G401 (cell line): ENCODE measurements around the gene AHSG. TPM values are rescaled to one million over a fixed set of nuclear protein-coding genes. Genes with fewer than 3 reads are reported as not detected.

Experiments
- DNase-seq: peaks from one replicate; pipeline ENCODE4 v3.0.0-alpha.2; 2015; ENCODE audit warnings: low spot score
- in situ Hi-C: cut with HindIII; loops from 2 replicates; pipeline ENCODE4 v1.10.0; 2016; ENCODE audit warnings: low sequenced_read_pairs, mixed read lengths
- total RNA-seq: library from RNA; depleted of rRNA; stranded (reverse); fragments of >200 nt; shearing (Covaris generic); gene quantifications from 2 replicates; pipeline ENCODE4 v1.2.3, GENCODE V29; 2014; rRNA removed

Gene AHSG
- total RNA-seq, 1 experiment from 2014 or later, result not detected

DNA sequence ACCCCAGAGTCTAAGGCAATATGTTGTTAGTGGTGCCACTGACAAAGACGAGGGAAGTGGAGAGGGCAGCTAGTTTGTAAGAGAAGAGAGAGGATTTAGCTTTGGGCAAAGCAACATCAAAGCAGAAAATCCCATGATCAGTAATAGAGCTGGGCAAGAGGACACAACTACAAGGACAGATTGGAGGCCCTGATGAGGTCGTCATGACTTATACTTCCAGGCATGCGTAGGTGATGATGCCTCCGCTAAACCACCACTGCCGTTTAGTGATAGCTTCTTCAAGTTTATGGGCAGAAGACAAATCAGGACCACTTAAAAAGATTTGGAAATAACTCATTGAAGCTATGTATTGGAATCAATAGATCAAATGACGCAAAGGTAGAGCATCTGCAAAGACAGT lies 55.6 kb downstream of the AHSG start:
- in situ Hi-C loops, result no loop called here
- no peak for DNase-seq

DNA sequence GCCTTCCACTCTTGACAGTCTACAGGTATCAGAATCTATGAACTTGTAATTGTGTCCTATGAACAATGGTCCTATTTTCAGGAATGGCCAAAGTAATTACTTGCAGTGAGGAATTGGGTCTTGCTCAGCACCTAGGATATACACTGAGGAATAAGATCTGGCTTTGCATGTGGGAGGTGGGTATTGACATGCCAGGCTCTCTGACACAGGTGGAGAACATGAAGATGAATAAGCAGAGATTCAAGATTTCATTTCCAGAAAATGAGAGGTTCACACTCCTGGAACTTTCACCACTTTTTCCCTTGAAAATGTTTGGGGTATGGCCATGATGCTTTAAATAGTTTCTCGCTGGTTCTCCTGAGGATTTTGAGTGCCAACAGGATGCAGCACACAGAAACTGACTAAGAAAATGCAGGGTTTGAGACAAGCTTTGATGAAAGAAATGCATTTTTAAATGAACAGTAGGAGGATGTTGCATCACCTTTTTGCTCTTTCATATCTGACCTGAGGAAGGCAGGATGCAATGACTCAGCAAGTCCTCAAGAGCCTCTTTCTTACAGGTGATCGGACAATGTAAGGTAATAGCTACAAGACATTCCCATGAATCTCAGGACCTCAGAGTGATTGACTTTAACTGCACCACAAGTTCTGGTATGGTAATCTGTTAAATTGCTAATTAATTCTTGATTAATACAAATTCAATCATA lies 56.7 kb downstream of the AHSG start:
- in situ Hi-C loops, result no loop called here
- no peak for DNase-seq

DNA sequence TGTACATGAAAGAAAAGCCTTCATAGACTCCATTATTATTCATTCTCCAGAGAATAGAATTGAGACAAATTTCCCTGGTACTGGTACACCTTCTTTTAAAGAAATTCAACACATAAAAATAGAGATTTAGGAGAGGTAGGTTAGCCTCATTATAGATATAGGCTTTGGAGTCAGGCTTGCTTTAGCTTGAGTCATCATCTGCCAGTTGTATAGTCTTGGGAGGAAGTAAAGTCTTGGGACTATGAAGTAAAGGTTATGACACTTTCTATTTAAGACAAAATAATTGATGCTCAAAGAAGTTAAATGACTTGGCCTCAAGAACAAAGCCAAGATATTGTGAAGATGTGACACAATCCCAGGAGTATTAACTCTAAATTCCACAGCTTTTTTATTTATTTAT lies 57.3 kb downstream of the AHSG start:
- in situ Hi-C loops, result no loop called here
- DNase-seq, result no peak

Other genes with a start within 250 kb of the AHSG start
- 0.37 and 2.0 TPM in 2 replicates for gene CRYGS, start 68.7 kb upstream of the AHSG start, total RNA-seq
- gene TBCCD1, start 45.7 kb upstream of the AHSG start, total RNA-seq, result 27.7 and 37.1 TPM in 2 replicates
- gene DNAJB11, start 42.3 kb upstream of the AHSG start, total RNA-seq, result 41.7 and 78.6 TPM in 2 replicates
- not detected in 2 replicates for gene FETUB, start 27.3 kb downstream of the AHSG start, total RNA-seq
- not detected in 2 replicates for gene HRG, start 53.0 kb downstream of the AHSG start, total RNA-seq
- not detected in 2 replicates for gene KNG1, start 104.3 kb downstream of the AHSG start, total RNA-seq
- gene EIF4A2, start 170.5 kb downstream of the AHSG start, total RNA-seq, result 215 and 286 TPM in 2 replicates
- gene RFC4, start 193.4 kb downstream of the AHSG start, total RNA-seq, result 53.7 and 76.8 TPM in 2 replicates
- gene ADIPOQ, start 229.7 kb downstream of the AHSG start, total RNA-seq, result not detected in 2 replicates